B cell (primary cell): ENCODE measurements around the gene ATXN2L. TPM values are rescaled to one million over a fixed set of nuclear protein-coding genes. Genes with fewer than 3 reads are reported as not detected.

Source experiments
- ATAC-seq: fragments of 200-7000 bp; cut with Tn5 transposase; one replicate; pipeline ENCODE4 v1.10.0; 2021; ENCODE audit warnings: low read depth, mild to moderate bottlenecking, moderate number of reproducible peaks, moderate library complexity
- CTCF ChIA-PET: fragments of 350-600 bp; sonication (Branson Sonifier 250); formaldehyde crosslinking; loops from one replicate; lab custom pipeline; 2021; ENCODE audit warnings: antibody characterized with exemption, inconsistent platforms; lab: Charles Lee
- POLR2A ChIA-PET: fragments of 350-600 bp; sonication (Branson Sonifier 250); formaldehyde crosslinking; loops from one replicate; lab custom pipeline; 2021; ENCODE audit warnings: antibody characterized with exemption; lab: Charles Lee
- DNase-seq: peaks from one replicate; pipeline ENCODE4 v3.0.0; 2013
- H2AFZ ChIP-seq: 2 replicates; pipeline ENCODE4 v1.6.1; 2012; ENCODE audit warnings: mild to moderate bottlenecking, low read depth, low read length; ENCODE audit not compliant: insufficient read depth, poor library complexity, severe bottlenecking
- H3K27ac ChIP-seq, 2 donors: 1 replicate in 1 of 2; 2 replicates in 1 of 2; pipeline ENCODE4 v1.5.1; 2012 to 2013; ENCODE audit warnings: low read length in 2 of 2, mild to moderate bottlenecking in 2 of 2, moderate library complexity in 1 of 2
- H3K27me3 ChIP-seq, 4 experiments: fragments of 200-600 bp in 1 of 4; sonication (generic) in 1 of 4; replicated peaks in 1 of 4; 1 replicate in 2 of 4; 2 replicates in 2 of 4; pipeline versions ENCODE4 v1.6.1 to v1.7.0; 2013 to 2016; ENCODE audit warnings: low read length in 3 of 4, mild to moderate bottlenecking in 2 of 4, mixed read lengths in 1 of 4, moderate library complexity in 1 of 4; ENCODE audit not compliant: insufficient read depth in 4 of 4, control insufficient read depth in 3 of 4; ENCODE audit errors: control extremely low read depth in 1 of 4
- H3K36me3 ChIP-seq, 2 experiments: replicated peaks in 1 of 2; 1 replicate in 1 of 2; 2 replicates in 1 of 2; pipeline versions ENCODE4 v1.6.1 to v1.7.1; 2013; ENCODE audit warnings: low read length in 1 of 2; ENCODE audit not compliant: insufficient read depth in 2 of 2, control insufficient read depth in 1 of 2; ENCODE audit errors: control extremely low read depth in 1 of 2, extremely low read depth in 1 of 2
- H3K4me1 ChIP-seq, 2 donors: fragments of 200-600 bp in 1 of 2; sonication (generic) in 1 of 2; 1 replicate in 1 of 2; 2 replicates in 1 of 2; pipeline versions ENCODE4 v1.5.1 to v1.6.1; 2013 to 2017; ENCODE audit warnings: low read length in 2 of 2; ENCODE audit not compliant: control insufficient read depth in 2 of 2, insufficient read depth in 2 of 2
- H3K4me2 ChIP-seq: replicated peaks from 2 replicates; pipeline ENCODE3; 2012; ENCODE audit warnings: mild to moderate bottlenecking, low read depth, low read length; ENCODE audit not compliant: poor library complexity, severe bottlenecking
- H3K4me3 ChIP-seq, 5 experiments: fragments of 200-600 bp in 1 of 5; sonication (generic) in 1 of 5; 1 replicate in 3 of 5; 2 replicates in 2 of 5; pipeline versions ENCODE4 v1.5.1 to v1.7.0; 2011 to 2016; ENCODE audit warnings: low read length in 4 of 5, mild to moderate bottlenecking in 4 of 5, low read depth in 2 of 5, control low read depth in 1 of 5, moderate library complexity in 1 of 5; ENCODE audit not compliant: insufficient read depth in 1 of 5; ENCODE audit errors: control extremely low read depth in 1 of 5, extremely low read depth in 1 of 5
- H3K79me2 ChIP-seq: fragments of 200-600 bp; sonication (generic); one replicate; pipeline ENCODE4 v1.6.0; 2016; ENCODE audit warnings: low read length; ENCODE audit not compliant: control insufficient read depth, insufficient read depth
- H3K9ac ChIP-seq: fragments of 200-600 bp; sonication (generic); 2 replicates; pipeline ENCODE4 v1.6.1; 2017; ENCODE audit warnings: mild to moderate bottlenecking, low read length, moderate library complexity
- H3K9me3 ChIP-seq, 3 donors: one replicate each; pipeline versions ENCODE4 v1.6.1 to v1.7.1; 2013; ENCODE audit warnings: low read length in 2 of 3; ENCODE audit not compliant: control insufficient read depth in 2 of 3, insufficient read depth in 1 of 3; ENCODE audit errors: control extremely low read depth in 1 of 3
- H4K20me1 ChIP-seq: 2 replicates; pipeline ENCODE4 v1.6.0; 2012; ENCODE audit warnings: mild to moderate bottlenecking, low read length; ENCODE audit not compliant: insufficient read depth, control insufficient read depth, poor library complexity, severe bottlenecking
- H3K27ac Mint-ChIP-seq: one replicate; pipeline ENCODE4 v1.8.0; 2021; ENCODE audit warnings: mixed read lengths
- H3K27me3 Mint-ChIP-seq: one replicate; pipeline ENCODE4 v1.8.0; 2021; ENCODE audit warnings: mixed read lengths
- H3K4me1 Mint-ChIP-seq: one replicate; pipeline ENCODE4 v1.8.0; 2021; ENCODE audit warnings: mixed read lengths
- H3K4me3 Mint-ChIP-seq: one replicate; pipeline ENCODE4 v1.8.0; 2021; ENCODE audit warnings: mixed read lengths
- H3K9me3 Mint-ChIP-seq: one replicate; pipeline ENCODE4 v1.8.0; 2022; ENCODE audit warnings: mixed read lengths; ENCODE audit not compliant: insufficient read depth
- EZH2 ChIP-seq: IDR thresholded peaks from 2 replicates; pipeline ENCODE4 v1.6.1; 2012; ENCODE audit warnings: borderline replicate concordance, low read depth, mild to moderate bottlenecking, moderate library complexity, low read length; ENCODE audit not compliant: insufficient read depth, poor library complexity, severe bottlenecking
- WGBS: methylation state at CpG from one replicate; pipeline ENCODE4 v1.1.5; 2013; ENCODE audit warnings: missing lambda C conversion rate; ENCODE audit not compliant: insufficient coverage; 5-methylcytosine and 5-hydroxymethylcytosine counted together
- intact Hi-C: fragments of 100-400 bp; cut with micrococcal nuclease; formaldehyde crosslinking; loops from one replicate; pipeline ENCODE4 v1.10.0; 2022
- polyA plus RNA-seq: library from polyadenylated mRNA; depleted of rRNA; stranded (reverse); fragments of >200 nt; gene quantifications from 2 replicates; pipeline ENCODE4 v1.2.3, GENCODE V29; 2012
- total RNA-seq, 2 donors: library from RNA; stranded (reverse); fragments of 120-200 nt in 1 of 2; gene quantifications; 1 replicate in 1 of 2; 2 replicates in 1 of 2; pipeline versions ENCODE4 v1.2.3 to v1.2.4, GENCODE V29; 2013 to 2022
- TF ChIP-seq, protein P1 (sequence below): fragments of 200-600 bp; IDR thresholded peaks from one replicate; pipeline ENCODE4 v1.8.0; 2022; ENCODE audit warnings: antibody characterized with exemption, mild to moderate bottlenecking

The ATXN2L gene
- total and polyA plus RNA-seq, 2 donors (not counting 1 experiment from before 2014, with no cell fraction given) = 157 to 289 TPM

- H3K4me3 Mint-ChIP-seq = peak within 1 kb of the TSS; percentile 91
- POLR2A ChIA-PET = interaction anchor here (0.5 to 5.1 kb wide), 12 partner anchors 8 to 986 kb away, joined by 3 to 56 read pairs (median 5); partner anchors contain the start of genes ATXN2L, NFATC2IP and SH2B1
- Histone ChIP-seq H2AFZ (peak within 1 kb of the TSS; percentile 86), H3K4me3 (peak within 1 kb of the TSS; percentile 73 to 98 (median 89)), H4K20me1 (peaks cover 19% of the 10 kb centered on the region), H3K79me2 (peaks cover 51% of the 10 kb centered on the region), H3K4me2 (peak within 1 kb of the TSS; percentile 89), H3K9me3 (no peaks in the 10 kb centered on the region), H3K36me3 (peaks cover 4 to 35% of the 10 kb centered on the region in 2 experiments), H3K9ac (peak within 1 kb of the TSS; percentile 88), H3K27ac (peak within 1 kb of the TSS; percentile 80 to 87), H3K27me3 (no peaks in the 10 kb centered on the region), H3K4me1 (peaks cover 18 to 26% of the 10 kb centered on the region in 2 donors)
- DNase-seq (peak; percentile 99), ATAC-seq (peak; percentile 98)
- H3K27me3 Mint-ChIP-seq = no peaks in the 10 kb centered on the region
- CTCF ChIA-PET = interaction anchor here (0.6 to 4.9 kb wide), 8 partner anchors 13 to 101 kb away, joined by 3 to 41 read pairs (median 6); partner anchors contain the start of genes ATXN2L, CD19 and SH2B1
- under 1% methylated on average over 73 of the region's 73 CpGs for WGBS
- TF ChIP-seq, protein P1, sequence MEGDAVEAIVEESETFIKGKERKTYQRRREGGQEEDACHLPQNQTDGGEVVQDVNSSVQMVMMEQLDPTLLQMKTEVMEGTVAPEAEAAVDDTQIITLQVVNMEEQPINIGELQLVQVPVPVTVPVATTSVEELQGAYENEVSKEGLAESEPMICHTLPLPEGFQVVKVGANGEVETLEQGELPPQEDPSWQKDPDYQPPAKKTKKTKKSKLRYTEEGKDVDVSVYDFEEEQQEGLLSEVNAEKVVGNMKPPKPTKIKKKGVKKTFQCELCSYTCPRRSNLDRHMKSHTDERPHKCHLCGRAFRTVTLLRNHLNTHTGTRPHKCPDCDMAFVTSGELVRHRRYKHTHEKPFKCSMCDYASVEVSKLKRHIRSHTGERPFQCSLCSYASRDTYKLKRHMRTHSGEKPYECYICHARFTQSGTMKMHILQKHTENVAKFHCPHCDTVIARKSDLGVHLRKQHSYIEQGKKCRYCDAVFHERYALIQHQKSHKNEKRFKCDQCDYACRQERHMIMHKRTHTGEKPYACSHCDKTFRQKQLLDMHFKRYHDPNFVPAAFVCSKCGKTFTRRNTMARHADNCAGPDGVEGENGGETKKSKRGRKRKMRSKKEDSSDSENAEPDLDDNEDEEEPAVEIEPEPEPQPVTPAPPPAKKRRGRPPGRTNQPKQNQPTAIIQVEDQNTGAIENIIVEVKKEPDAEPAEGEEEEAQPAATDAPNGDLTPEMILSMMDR = peak; percentile 75
- no peak for TF ChIP-seq EZH2
- no peaks in the 10 kb centered on the region for H3K9me3 Mint-ChIP-seq
- peaks cover 30% of the 10 kb centered on the region for H3K4me1 Mint-ChIP-seq
- intact Hi-C loops = loop anchor here (1.0 kb wide), 2 partner anchors 24 to 34 kb away; partner anchors contain the start of gene ATXN2L
- peak within 1 kb of the TSS; percentile 91 for H3K27ac Mint-ChIP-seq
Observed at GRCh38 chr16:28846080-28846932, 23.5 kb downstream of the ATXN2L start, which contains the start of gene TUFM. Gene TUFM, minus strand, starts transcription at chr16:28846348. Its CDS starts 79 bp downstream, at chr16:28846269.
